HepG2 (cell line): ENCODE data around the gene TMEM86B. TPM values are rescaled to one million over a fixed set of nuclear protein-coding genes. Genes with fewer than 3 reads are reported as not detected.

Experiments used
- DNMT1 ChIP-seq: sonication (generic); formaldehyde crosslinking; IDR thresholded peaks from 2 replicates; pipeline ENCODE4 v1.5.1; 2020; ENCODE audit warnings: mild to moderate bottlenecking, missing genetic modification reagents
- ELF4 ChIP-seq: sonication (generic); formaldehyde crosslinking; IDR thresholded peaks from 2 replicates; pipeline ENCODE4 v1.5.0; 2020; ENCODE audit warnings: missing genetic modification reagents, mild to moderate bottlenecking, moderate library complexity, borderline replicate concordance
- LBX2 ChIP-seq: sonication (generic); formaldehyde crosslinking; IDR thresholded peaks from 2 replicates; pipeline ENCODE4 v1.5.0; 2020; ENCODE audit warnings: missing genetic modification reagents, mild to moderate bottlenecking, borderline replicate concordance
- NFYC ChIP-seq: IDR thresholded peaks from 2 replicates; pipeline ENCODE4 v1.6.1; 2016; ENCODE audit warnings: missing genetic modification reagents, missing compliant biosample characterization
- POGK ChIP-seq: sonication (generic); formaldehyde crosslinking; conservative IDR thresholded peaks from 2 replicates; pipeline ENCODE4 v1.8.0; 2022; ENCODE audit warnings: mild to moderate bottlenecking, moderate library complexity, missing genetic modification reagents
- TARDBP ChIP-seq: sonication (generic); formaldehyde crosslinking; IDR thresholded peaks from 2 replicates; pipeline ENCODE4 v1.8.0; 2022; ENCODE audit warnings: mild to moderate bottlenecking, missing genetic modification reagents
- THYN1 ChIP-seq: sonication (generic); formaldehyde crosslinking; IDR thresholded peaks from 2 replicates; pipeline ENCODE4 v1.8.1; 2023; ENCODE audit warnings: low read depth, mild to moderate bottlenecking, moderate library complexity, missing genetic modification reagents, borderline replicate concordance
- U2AF1 ChIP-seq: fragments of 200-400 bp; formaldehyde crosslinking; optimal IDR thresholded peaks from 2 replicates; pipeline ENCODE3; 2017; ENCODE audit warnings: mild to moderate bottlenecking, low read depth, low read length
- U2AF2 ChIP-seq: fragments of 200-400 bp; formaldehyde crosslinking; IDR thresholded peaks from 2 replicates; pipeline ENCODE4 v1.6.1; 2017; ENCODE audit warnings: low read depth, mild to moderate bottlenecking, low read length
- YY1 ChIP-seq: IDR thresholded peaks from 2 replicates; pipeline ENCODE4 v1.6.1; 2011; ENCODE audit warnings: low read length, low read depth, moderate library complexity, mild to moderate bottlenecking; ENCODE audit not compliant: insufficient read depth, insufficient replicate concordance
- ZFP1 ChIP-seq: IDR thresholded peaks from 2 replicates; pipeline ENCODE4 v1.6.1; 2016
- ZNF101 ChIP-seq: sonication (generic); formaldehyde crosslinking; IDR thresholded peaks from 2 replicates; pipeline ENCODE4 v1.4.0; 2020; ENCODE audit warnings: mild to moderate bottlenecking, low read depth, missing genetic modification reagents, borderline replicate concordance
- ZNF274 ChIP-seq: sonication (generic); formaldehyde crosslinking; IDR thresholded peaks from 2 replicates; pipeline ENCODE4 v1.5.1; 2020; ENCODE audit warnings: mild to moderate bottlenecking, missing genetic modification reagents
- ZNF30 ChIP-seq: sonication (generic); formaldehyde crosslinking; IDR thresholded peaks from 2 replicates; pipeline ENCODE4 v1.5.0; 2020; ENCODE audit warnings: mild to moderate bottlenecking, missing genetic modification reagents
- ZNF543 ChIP-seq: sonication (generic); formaldehyde crosslinking; IDR thresholded peaks from 2 replicates; pipeline ENCODE4 v1.4.0; 2020; ENCODE audit warnings: mild to moderate bottlenecking, missing genetic modification reagents
- ZNF7 ChIP-seq: IDR thresholded peaks from 2 replicates; pipeline ENCODE4 v1.6.1; 2016; ENCODE audit warnings: missing biosample characterization, missing genetic modification reagents
- polyA plus RNA-seq, 8 experiments: library from polyadenylated mRNA; depleted of rRNA in 3 of 8; stranded (reverse) in 7 of 8; unstranded in 1 of 8; fragments of >200 nt; fragmentation: Illumina TruSeq in 4 of 8; extraction: Trizol in 4 of 8; gene quantifications; 2 replicates each; pipeline versions ENCODE4 v1.2.1 to v1.2.3, GENCODE V29; 2011 to 2016; ENCODE audit warnings: low read depth in 4 of 8, missing spikeins in 1 of 8, mixed read lengths in 1 of 8; ENCODE audit not compliant: insufficient read depth in 1 of 8
- total RNA-seq, 5 experiments: library from RNA; depleted of rRNA; stranded (reverse); fragments of >200 nt; fragmentation: Illumina TruSeq; extraction: Trizol; gene quantifications; 2 replicates each; pipeline ENCODE4 v1.2.3, GENCODE V29; 2016; ENCODE audit warnings: low read depth in 1 of 5
- TF ChIP-seq, protein P1 (sequence below), 2 experiments: IDR thresholded peaks; 2 replicates each; pipeline ENCODE4 v1.6.1; 2011 to 2012; ENCODE audit warnings: low read length in 2 of 2, borderline replicate concordance in 1 of 2, low read depth in 1 of 2, mild to moderate bottlenecking in 1 of 2, moderate library complexity in 1 of 2
- TF ChIP-seq, protein P2 (sequence below): IDR thresholded peaks from 2 replicates; pipeline ENCODE4 v1.6.1; 2016; ENCODE audit warnings: missing biosample characterization, missing genetic modification reagents, low read depth
- TF ChIP-seq, protein P3 (sequence below): sonication (generic); formaldehyde crosslinking; IDR thresholded peaks from 2 replicates; pipeline ENCODE4 v1.4.0; 2020; ENCODE audit warnings: missing genetic modification reagents

TMEM86B gene
- total and polyA plus RNA-seq, 2 of the 13 experiments (the other 11 are each of a cell fraction or from before 2014, with no cell fraction given): 7.7 to 9.6 TPM

GRCh38 chr19:55228403-55229031 lies at the start of gene TMEM86B (continued):
- TF ChIP-seq, protein P1, sequence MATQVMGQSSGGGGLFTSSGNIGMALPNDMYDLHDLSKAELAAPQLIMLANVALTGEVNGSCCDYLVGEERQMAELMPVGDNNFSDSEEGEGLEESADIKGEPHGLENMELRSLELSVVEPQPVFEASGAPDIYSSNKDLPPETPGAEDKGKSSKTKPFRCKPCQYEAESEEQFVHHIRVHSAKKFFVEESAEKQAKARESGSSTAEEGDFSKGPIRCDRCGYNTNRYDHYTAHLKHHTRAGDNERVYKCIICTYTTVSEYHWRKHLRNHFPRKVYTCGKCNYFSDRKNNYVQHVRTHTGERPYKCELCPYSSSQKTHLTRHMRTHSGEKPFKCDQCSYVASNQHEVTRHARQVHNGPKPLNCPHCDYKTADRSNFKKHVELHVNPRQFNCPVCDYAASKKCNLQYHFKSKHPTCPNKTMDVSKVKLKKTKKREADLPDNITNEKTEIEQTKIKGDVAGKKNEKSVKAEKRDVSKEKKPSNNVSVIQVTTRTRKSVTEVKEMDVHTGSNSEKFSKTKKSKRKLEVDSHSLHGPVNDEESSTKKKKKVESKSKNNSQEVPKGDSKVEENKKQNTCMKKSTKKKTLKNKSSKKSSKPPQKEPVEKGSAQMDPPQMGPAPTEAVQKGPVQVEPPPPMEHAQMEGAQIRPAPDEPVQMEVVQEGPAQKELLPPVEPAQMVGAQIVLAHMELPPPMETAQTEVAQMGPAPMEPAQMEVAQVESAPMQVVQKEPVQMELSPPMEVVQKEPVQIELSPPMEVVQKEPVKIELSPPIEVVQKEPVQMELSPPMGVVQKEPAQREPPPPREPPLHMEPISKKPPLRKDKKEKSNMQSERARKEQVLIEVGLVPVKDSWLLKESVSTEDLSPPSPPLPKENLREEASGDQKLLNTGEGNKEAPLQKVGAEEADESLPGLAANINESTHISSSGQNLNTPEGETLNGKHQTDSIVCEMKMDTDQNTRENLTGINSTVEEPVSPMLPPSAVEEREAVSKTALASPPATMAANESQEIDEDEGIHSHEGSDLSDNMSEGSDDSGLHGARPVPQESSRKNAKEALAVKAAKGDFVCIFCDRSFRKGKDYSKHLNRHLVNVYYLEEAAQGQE (IDR thresholded peaks at IDR 0.05; ENCODE audit: borderline replicate concordance in 1 of 2, low read depth in 1 of 2, low read length in 2 of 2): no peak
- TF ChIP-seq ZNF30: 0 out of 2 replicates have a peak, but pooled peaks have one; percentile 62
- no peak for TF ChIP-seq U2AF1
- no peak for TF ChIP-seq U2AF2
- no peak for TF ChIP-seq ELF4 (CRISPR knock-in tag)
- TF ChIP-seq ZNF101: no peak
- peak; percentile 78 for TF ChIP-seq YY1
- TF ChIP-seq POGK (CRISPR knock-in tag): no peak
- TF ChIP-seq, protein P2, sequence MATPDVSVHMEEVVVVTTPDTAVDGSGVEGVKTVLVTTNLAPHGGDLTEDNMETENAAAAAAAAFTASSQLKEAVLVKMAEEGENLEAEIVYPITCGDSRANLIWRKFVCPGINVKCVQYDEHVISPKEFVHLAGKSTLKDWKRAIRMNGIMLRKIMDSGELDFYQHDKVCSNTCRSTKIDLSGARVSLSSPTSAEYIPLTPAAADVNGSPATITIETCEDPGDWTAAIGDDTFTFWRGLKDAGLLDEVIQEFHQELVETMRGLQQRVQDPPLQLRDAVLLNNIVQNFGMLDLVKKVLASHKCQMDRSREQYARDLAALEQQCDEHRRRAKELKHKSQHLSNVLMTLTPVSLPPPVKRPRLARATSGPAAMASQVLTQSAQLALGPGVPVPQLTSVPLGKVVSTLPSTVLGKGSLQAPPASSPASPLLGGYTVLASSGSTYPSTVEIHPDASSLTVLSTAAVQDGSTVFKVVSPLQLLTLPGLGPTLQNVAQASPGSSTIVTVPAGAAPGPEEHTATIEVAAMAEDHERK (CRISPR knock-in tag): no peak
- no peak for TF ChIP-seq LBX2
- 0 out of 2 replicates have a peak, but pooled peaks have one; percentile 13 for TF ChIP-seq NFYC
- TF ChIP-seq ZNF543 (CRISPR knock-in tag): 0 out of 2 replicates have a peak, but pooled peaks have one; percentile 51
- no peak for TF ChIP-seq THYN1
- TF ChIP-seq TARDBP (CRISPR knock-in tag): peak; percentile 75; the same call in 1 of the 2 replicates
- TF ChIP-seq ZFP1 (CRISPR knock-in tag): no peak
- no peak for TF ChIP-seq ZNF7 (CRISPR knock-in tag)
- TF ChIP-seq, protein P3, sequence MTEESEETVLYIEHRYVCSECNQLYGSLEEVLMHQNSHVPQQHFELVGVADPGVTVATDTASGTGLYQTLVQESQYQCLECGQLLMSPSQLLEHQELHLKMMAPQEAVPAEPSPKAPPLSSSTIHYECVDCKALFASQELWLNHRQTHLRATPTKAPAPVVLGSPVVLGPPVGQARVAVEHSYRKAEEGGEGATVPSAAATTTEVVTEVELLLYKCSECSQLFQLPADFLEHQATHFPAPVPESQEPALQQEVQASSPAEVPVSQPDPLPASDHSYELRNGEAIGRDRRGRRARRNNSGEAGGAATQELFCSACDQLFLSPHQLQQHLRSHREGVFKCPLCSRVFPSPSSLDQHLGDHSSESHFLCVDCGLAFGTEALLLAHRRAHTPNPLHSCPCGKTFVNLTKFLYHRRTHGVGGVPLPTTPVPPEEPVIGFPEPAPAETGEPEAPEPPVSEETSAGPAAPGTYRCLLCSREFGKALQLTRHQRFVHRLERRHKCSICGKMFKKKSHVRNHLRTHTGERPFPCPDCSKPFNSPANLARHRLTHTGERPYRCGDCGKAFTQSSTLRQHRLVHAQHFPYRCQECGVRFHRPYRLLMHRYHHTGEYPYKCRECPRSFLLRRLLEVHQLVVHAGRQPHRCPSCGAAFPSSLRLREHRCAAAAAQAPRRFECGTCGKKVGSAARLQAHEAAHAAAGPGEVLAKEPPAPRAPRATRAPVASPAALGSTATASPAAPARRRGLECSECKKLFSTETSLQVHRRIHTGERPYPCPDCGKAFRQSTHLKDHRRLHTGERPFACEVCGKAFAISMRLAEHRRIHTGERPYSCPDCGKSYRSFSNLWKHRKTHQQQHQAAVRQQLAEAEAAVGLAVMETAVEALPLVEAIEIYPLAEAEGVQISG (CRISPR knock-in tag): peak; percentile 56; the same call in 1 of the 2 replicates
- TF ChIP-seq DNMT1 (CRISPR knock-in tag): no peak
- no peak for TF ChIP-seq ZNF274 (CRISPR knock-in tag)
